A673 (cell line): ENCODE data around the gene PRR5. TPM values are rescaled to one million over a fixed set of nuclear protein-coding genes. Genes with fewer than 3 reads are reported as not detected.

Experiments used
- BruUV-seq: library from RNA; stranded (reverse); fragments of 400-500 nt; replicated peaks from 2 replicates; lab custom pipeline; 2021; lab: Mats Ljungman, UMichigan
- CTCF ChIA-PET: fragments of 300-600 bp; sonication (Branson Sonifier 250); formaldehyde crosslinking; loops from one replicate; lab custom pipeline; 2022; ENCODE audit warnings: antibody characterized with exemption; lab: Charles Lee
- POLR2A ChIA-PET: fragments of 300-600 bp; sonication (Branson Sonifier 250); formaldehyde crosslinking; loops from one replicate; lab custom pipeline; 2022; ENCODE audit warnings: antibody characterized with exemption; ENCODE audit not compliant: low non-redundant PET; lab: Charles Lee
- DNase-seq: peaks from one replicate; pipeline ENCODE4 v3.0.0-alpha.2; 2015; ENCODE audit warnings: low spot score
- H3K27ac ChIP-seq: fragments of 200-600 bp; sonication (generic); 2 replicates; pipeline ENCODE4 v1.5.1; 2016; ENCODE audit warnings: mixed run types, low read depth, mild to moderate bottlenecking, mixed read lengths, antibody characterized with exemption, low read length; ENCODE audit not compliant: poor library complexity, severe bottlenecking
- H3K27me3 ChIP-seq: fragments of 200-600 bp; sonication (generic); replicated peaks from 2 replicates; pipeline ENCODE4 v1.6.1; 2017; ENCODE audit warnings: mixed run types, low read depth, mild to moderate bottlenecking, mixed read lengths, antibody characterized with exemption, low read length; ENCODE audit not compliant: insufficient read depth, poor library complexity
- H3K36me3 ChIP-seq: fragments of 200-600 bp; sonication (generic); 2 replicates; pipeline ENCODE4 v1.6.1; 2016; ENCODE audit warnings: mixed run types, mild to moderate bottlenecking, mixed read lengths, antibody characterized with exemption, low read length; ENCODE audit not compliant: insufficient read depth, poor library complexity, severe bottlenecking
- H3K4me1 ChIP-seq: fragments of 200-600 bp; sonication (generic); 2 replicates; pipeline ENCODE4 v1.6.1; 2017; ENCODE audit warnings: mixed run types, mild to moderate bottlenecking, mixed read lengths, antibody characterized with exemption, low read length; ENCODE audit not compliant: insufficient read depth, poor library complexity, severe bottlenecking
- H3K4me3 ChIP-seq: fragments of 200-600 bp; sonication (generic); 2 replicates; pipeline ENCODE4 v1.5.1; 2016; ENCODE audit warnings: low read depth, mixed run types, mild to moderate bottlenecking, mixed read lengths, low read length; ENCODE audit not compliant: poor library complexity, severe bottlenecking
- H3K9me3 ChIP-seq: fragments of 200-600 bp; sonication (generic); 2 replicates; pipeline ENCODE4 v1.6.1; 2016; ENCODE audit warnings: mixed run types, low read depth, mild to moderate bottlenecking, mixed read lengths, antibody characterized with exemption, low read length; ENCODE audit not compliant: poor library complexity, severe bottlenecking
- EZH2 ChIP-seq: fragments of 200-600 bp; sonication (generic); IDR thresholded peaks from 2 replicates; pipeline ENCODE4 v1.6.1; 2017; ENCODE audit warnings: borderline replicate concordance, low read depth, mild to moderate bottlenecking, mixed read lengths, antibody characterized with exemption, low read length; ENCODE audit not compliant: poor library complexity, severe bottlenecking
- intact Hi-C: fragments of 100-400 bp; cut with micrococcal nuclease; formaldehyde crosslinking; loops from one replicate; pipeline ENCODE4 v1.10.0; 2022; ENCODE audit not compliant: unreplicated experiment
- total RNA-seq: library from RNA; stranded (reverse); gene quantifications from 2 replicates; pipeline ENCODE4 v1.2.3, GENCODE V29; 2021
- TF ChIP-seq, protein P1 (sequence below): fragments of 300-800, 200-600 bp; sonication (generic); conservative IDR thresholded peaks from 2 replicates; pipeline ENCODE4 v1.5.1; 2017; ENCODE audit warnings: low read depth, mild to moderate bottlenecking, antibody characterized with exemption, low read length, moderate library complexity, mixed read lengths

PRR5 gene
- total RNA-seq, 1 experiment from 2014 or later: 17.9 TPM

GRCh38 chr22:44755956-44756361 lies 54.0 kb downstream of the PRR5 start:
- no peak for DNase-seq
- no TSS peak for BruUV-seq
- H3K4me1 ChIP-seq: peaks cover 6% of the 10 kb centered on the region
- H3K27me3 ChIP-seq: no peaks in the 10 kb centered on the region
- TF ChIP-seq, protein P1, sequence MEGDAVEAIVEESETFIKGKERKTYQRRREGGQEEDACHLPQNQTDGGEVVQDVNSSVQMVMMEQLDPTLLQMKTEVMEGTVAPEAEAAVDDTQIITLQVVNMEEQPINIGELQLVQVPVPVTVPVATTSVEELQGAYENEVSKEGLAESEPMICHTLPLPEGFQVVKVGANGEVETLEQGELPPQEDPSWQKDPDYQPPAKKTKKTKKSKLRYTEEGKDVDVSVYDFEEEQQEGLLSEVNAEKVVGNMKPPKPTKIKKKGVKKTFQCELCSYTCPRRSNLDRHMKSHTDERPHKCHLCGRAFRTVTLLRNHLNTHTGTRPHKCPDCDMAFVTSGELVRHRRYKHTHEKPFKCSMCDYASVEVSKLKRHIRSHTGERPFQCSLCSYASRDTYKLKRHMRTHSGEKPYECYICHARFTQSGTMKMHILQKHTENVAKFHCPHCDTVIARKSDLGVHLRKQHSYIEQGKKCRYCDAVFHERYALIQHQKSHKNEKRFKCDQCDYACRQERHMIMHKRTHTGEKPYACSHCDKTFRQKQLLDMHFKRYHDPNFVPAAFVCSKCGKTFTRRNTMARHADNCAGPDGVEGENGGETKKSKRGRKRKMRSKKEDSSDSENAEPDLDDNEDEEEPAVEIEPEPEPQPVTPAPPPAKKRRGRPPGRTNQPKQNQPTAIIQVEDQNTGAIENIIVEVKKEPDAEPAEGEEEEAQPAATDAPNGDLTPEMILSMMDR: no peak
- no peak for TF ChIP-seq EZH2
- CTCF ChIA-PET: no interaction called here
- no peak overlapping the region for H3K4me3 ChIP-seq
- H3K9me3 ChIP-seq: no peaks in the 10 kb centered on the region
- H3K27ac ChIP-seq: no peak overlapping the region
- POLR2A ChIA-PET: no interaction called here
- intact Hi-C loops: no loop called here
- no peaks in the 10 kb centered on the region for H3K36me3 ChIP-seq

DNA sequence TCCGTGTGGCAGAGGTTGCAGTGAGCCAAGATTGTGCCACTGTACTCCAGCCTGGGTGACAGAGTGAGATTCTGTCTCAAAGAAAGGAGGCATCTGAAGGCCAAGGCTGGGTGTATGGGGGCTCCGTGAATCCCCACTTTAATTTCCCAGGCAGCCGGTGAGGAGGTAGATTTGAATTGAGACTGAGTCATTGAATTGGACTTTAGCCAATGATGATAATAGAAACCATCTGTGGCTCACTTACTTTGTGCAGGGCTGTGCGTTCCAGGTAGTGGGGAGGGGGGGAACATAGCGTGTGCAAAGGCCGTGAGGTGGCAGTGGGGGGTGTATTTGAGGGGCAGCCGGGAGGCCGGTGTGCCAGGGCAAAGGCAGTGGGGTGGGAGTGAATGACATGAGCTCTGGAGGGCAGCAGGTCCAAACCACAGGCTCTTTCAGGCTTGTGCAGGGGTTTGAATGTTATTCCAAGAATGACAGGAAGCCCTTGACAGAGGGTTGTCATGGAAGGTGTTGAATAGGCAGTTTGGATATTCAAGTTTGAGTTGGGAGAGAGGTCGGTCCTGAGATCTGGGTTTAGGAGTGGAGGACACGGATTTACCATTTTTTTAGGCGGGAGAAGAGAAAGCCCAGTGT lies 56.5 kb downstream of the PRR5 start:
- ChIA-PET POLR2A (no interaction called here), CTCF (no interaction called here)
- TF ChIP-seq, protein P1: no peak
- TF ChIP-seq EZH2: no peak
- Histone ChIP-seq H3K36me3 (no peaks in the 10 kb centered on the region), H3K4me1 (peaks cover 6% of the 10 kb centered on the region), H3K27ac (no peak overlapping the region), H3K27me3 (no peaks in the 10 kb centered on the region), H3K4me3 (no peak overlapping the region), H3K9me3 (no peaks in the 10 kb centered on the region)
- intact Hi-C loops: no loop called here
- no TSS peak for BruUV-seq
- peak; percentile 65 for DNase-seq

- Histone ChIP-seq H3K27ac (no peak overlapping the region), H3K9me3 (no peaks in the 10 kb centered on the region), H3K27me3 (no peaks in the 10 kb centered on the region), H3K4me1 (peaks cover 6% of the 10 kb centered on the region), H3K4me3 (no peak overlapping the region), H3K36me3 (no peaks in the 10 kb centered on the region)
- ChIA-PET POLR2A (no interaction called here), CTCF (no interaction called here)
- no peak for TF ChIP-seq EZH2
- TF ChIP-seq, protein P1: no peak
- no TSS peak for BruUV-seq
- no peak for DNase-seq
- intact Hi-C loops: no loop called here
These were observed 57.0 kb downstream of the PRR5 start for GRCh38 chr22:44759001-44759400.
